ENCODE data around the gene BAHD1.
A peak's percentile ranks its signal among the peaks of the same experiment; 100 is the strongest.

Gene BAHD1

DNA sequence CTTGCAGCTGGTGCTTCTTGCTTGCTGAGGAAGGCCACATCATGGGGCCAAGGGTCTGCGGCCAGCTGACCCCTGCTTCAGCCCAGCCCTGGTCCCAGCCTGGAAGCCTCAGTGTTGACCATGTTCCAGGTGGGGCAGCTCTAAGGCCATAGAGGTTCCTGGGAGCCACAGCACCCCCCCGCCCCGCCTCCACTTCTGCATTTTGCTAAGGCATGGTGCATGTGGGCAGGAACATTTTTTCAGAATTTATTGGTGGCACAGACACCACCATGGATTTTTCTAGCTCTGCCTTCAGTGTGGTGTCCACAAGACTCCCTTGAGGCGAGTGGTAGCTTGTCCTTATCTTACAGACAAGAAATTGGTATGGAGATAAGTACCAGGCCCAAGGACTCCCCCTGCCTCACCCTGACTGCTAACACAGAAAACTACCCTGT, 28.2 kb downstream of the BAHD1 start:
- no peaks in the 10 kb centered on the region for H3K9me3 ChIP-seq (ENCODE audit: insufficient read depth, low read depth, low read length)
- peak overlapping the region; percentile 31 for H3K9ac ChIP-seq (ENCODE audit: low read depth, low read length, poor library complexity, severe bottlenecking)
- peaks cover 41% of the 10 kb centered on the region; the same call in 1 of the 2 replicates for H3K36me3 ChIP-seq (ENCODE audit: insufficient read depth, low read length)
- H3K27me3 ChIP-seq (ENCODE audit: insufficient read depth, low read length, poor library complexity, severe bottlenecking) = no peaks in the 10 kb centered on the region
- peaks cover 26% of the 10 kb centered on the region for H3K79me2 ChIP-seq (ENCODE audit: insufficient read depth, low read length)
- no peaks in the 10 kb centered on the region for H3K9me2 ChIP-seq (replicated peaks; ENCODE audit: low read depth, low read length)
- H4K20me1 ChIP-seq (ENCODE audit: insufficient read depth, low read length, poor library complexity, severe bottlenecking) = peaks cover 11% of the 10 kb centered on the region
- no peak overlapping the region for H3K4me3 ChIP-seq (ENCODE audit: low read length, poor library complexity, severe bottlenecking)
- H3F3A ChIP-seq (ENCODE audit: low read depth) = peaks cover 18% of the 10 kb centered on the region
- no peak overlapping the region for H2AFZ ChIP-seq (ENCODE audit: low read length)
- no peak for TF ChIP-seq EZH2phosphoT487 (IDR thresholded peaks at IDR 0.05; ENCODE audit: borderline replicate concordance)
- TF ChIP-seq, protein P1, sequence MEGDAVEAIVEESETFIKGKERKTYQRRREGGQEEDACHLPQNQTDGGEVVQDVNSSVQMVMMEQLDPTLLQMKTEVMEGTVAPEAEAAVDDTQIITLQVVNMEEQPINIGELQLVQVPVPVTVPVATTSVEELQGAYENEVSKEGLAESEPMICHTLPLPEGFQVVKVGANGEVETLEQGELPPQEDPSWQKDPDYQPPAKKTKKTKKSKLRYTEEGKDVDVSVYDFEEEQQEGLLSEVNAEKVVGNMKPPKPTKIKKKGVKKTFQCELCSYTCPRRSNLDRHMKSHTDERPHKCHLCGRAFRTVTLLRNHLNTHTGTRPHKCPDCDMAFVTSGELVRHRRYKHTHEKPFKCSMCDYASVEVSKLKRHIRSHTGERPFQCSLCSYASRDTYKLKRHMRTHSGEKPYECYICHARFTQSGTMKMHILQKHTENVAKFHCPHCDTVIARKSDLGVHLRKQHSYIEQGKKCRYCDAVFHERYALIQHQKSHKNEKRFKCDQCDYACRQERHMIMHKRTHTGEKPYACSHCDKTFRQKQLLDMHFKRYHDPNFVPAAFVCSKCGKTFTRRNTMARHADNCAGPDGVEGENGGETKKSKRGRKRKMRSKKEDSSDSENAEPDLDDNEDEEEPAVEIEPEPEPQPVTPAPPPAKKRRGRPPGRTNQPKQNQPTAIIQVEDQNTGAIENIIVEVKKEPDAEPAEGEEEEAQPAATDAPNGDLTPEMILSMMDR (conservative IDR thresholded peaks at IDR 0.05; ENCODE audit: low read length) = no peak
- peaks cover 29% of the 10 kb centered on the region for H3K4me1 ChIP-seq (ENCODE audit: insufficient read depth, low read length, poor library complexity, severe bottlenecking)
- no peak overlapping the region for H3K4me2 ChIP-seq (ENCODE audit: low read depth, low read length, poor library complexity, severe bottlenecking)

DNA sequence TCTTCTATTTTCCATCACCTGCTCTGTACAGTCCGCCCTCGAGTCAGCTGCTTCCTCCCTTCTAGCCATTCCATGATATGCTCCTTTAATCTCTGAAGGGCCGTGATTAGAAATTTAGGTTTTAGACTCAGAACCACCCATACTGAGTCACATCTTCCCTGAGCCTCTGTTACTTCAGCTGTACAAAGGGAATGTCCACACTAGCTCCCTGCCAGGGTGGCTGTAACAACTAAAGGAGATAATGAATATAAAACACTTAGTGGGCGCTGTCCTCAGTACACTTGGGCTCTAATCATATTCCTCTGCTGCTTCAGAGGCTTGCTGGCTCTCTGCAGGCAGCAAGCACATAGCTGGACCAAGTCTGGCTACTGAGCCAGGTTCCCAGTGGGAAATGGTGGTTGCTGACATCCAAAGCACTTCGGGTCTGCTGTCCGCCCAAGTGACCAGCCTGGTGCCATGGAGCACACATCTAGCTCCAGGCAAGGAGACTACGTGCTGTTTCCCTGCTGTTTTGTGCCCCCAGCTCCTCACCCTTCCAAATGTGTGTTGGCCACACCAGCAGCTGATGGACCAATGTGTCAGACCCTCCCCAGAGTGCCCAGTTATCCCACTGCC, 29.1 kb downstream of the BAHD1 start:
- Histone ChIP-seq H2AFZ (ENCODE audit: low read length) (no peak overlapping the region), H3K9me2 (replicated peaks; ENCODE audit: low read depth, low read length) (no peaks in the 10 kb centered on the region), H4K20me1 (ENCODE audit: insufficient read depth, low read length, poor library complexity, severe bottlenecking) (peaks cover 11% of the 10 kb centered on the region), H3K9ac (ENCODE audit: low read depth, low read length, poor library complexity, severe bottlenecking) (peak overlapping the region; percentile 58), H3K27me3 (ENCODE audit: insufficient read depth, low read length, poor library complexity, severe bottlenecking) (no peaks in the 10 kb centered on the region), H3K36me3 (ENCODE audit: insufficient read depth, low read length) (peaks cover 31% of the 10 kb centered on the region; the same call in 1 of the 2 replicates), H3F3A (ENCODE audit: low read depth) (peaks cover 21% of the 10 kb centered on the region), H3K9me3 (ENCODE audit: insufficient read depth, low read depth, low read length) (no peaks in the 10 kb centered on the region), H3K79me2 (ENCODE audit: insufficient read depth, low read length) (peaks cover 32% of the 10 kb centered on the region), H3K4me1 (ENCODE audit: insufficient read depth, low read length, poor library complexity, severe bottlenecking) (peaks cover 39% of the 10 kb centered on the region), H3K4me3 (ENCODE audit: low read length, poor library complexity, severe bottlenecking) (no peak overlapping the region), H3K4me2 (ENCODE audit: low read depth, low read length, poor library complexity, severe bottlenecking) (peak overlapping the region; percentile 63)
- TF ChIP-seq, protein P1 (conservative IDR thresholded peaks at IDR 0.05; ENCODE audit: low read length) = no peak
- no peak for TF ChIP-seq EZH2phosphoT487 (IDR thresholded peaks at IDR 0.05; ENCODE audit: borderline replicate concordance)

DNA sequence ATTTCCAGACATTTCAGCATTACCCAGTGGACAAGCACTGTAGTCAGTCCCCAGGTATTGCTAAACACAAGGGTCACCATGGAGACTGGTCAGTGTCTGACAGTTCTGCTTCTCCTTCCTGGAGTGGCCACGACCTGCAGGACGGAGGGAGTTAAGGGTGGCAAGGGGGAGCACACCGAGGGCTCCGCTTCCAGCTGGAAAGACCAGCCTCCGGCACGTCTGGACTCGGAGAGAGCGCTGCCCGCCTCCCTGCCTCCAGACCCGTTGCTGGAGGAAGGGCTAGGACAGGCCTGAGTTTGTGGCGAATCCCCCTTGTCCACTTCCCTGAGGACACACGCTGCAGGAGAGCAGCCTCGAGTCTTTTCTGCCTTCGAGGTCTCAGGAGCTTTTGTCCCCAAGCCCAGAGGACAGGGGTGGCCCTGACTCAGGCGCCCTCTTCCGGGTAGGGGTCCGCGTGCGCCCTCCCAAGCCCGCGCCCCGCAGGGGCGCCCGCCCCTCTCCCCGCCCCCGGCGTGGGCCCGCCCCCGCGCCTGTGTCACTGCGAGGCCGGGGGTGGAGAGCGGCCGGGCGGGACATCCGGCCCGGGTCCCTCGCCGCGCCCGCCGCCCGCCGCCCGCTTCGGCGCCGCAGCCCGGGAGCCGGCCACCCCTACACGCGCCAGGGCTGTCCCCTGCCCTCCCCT, 29.8 kb downstream of the BAHD1 start, which contains the start of gene CHST14:
CHST14 (plus strand) TSS at position 562 of the 682 bp plus-strand sequence. CDS start 230 bp downstream, outside the sequence.
- Histone ChIP-seq H3K9me3 (ENCODE audit: insufficient read depth, low read depth, low read length) (no peaks in the 10 kb centered on the region), H3K79me2 (ENCODE audit: insufficient read depth, low read length) (peaks cover 32% of the 10 kb centered on the region), H2AFZ (ENCODE audit: low read length) (peak within 1 kb of the TSS; percentile 84), H3K9ac (ENCODE audit: low read depth, low read length, poor library complexity, severe bottlenecking) (peak within 1 kb of the TSS; percentile 96), H3K27me3 (ENCODE audit: insufficient read depth, low read length, poor library complexity, severe bottlenecking) (no peaks in the 10 kb centered on the region), H3K9me2 (replicated peaks; ENCODE audit: low read depth, low read length) (no peaks in the 10 kb centered on the region), H3K4me2 (ENCODE audit: low read depth, low read length, poor library complexity, severe bottlenecking) (peak within 1 kb of the TSS; percentile 96), H3K4me3 (ENCODE audit: low read length, poor library complexity, severe bottlenecking) (peak within 1 kb of the TSS; percentile 99), H3F3A (ENCODE audit: low read depth) (peaks cover 25% of the 10 kb centered on the region), H4K20me1 (ENCODE audit: insufficient read depth, low read length, poor library complexity, severe bottlenecking) (peaks cover 11% of the 10 kb centered on the region), H3K36me3 (ENCODE audit: insufficient read depth, low read length) (peaks cover 25% of the 10 kb centered on the region; the same call in 1 of the 2 replicates), H3K4me1 (ENCODE audit: insufficient read depth, low read length, poor library complexity, severe bottlenecking) (peaks cover 45% of the 10 kb centered on the region)
- TF ChIP-seq, protein P1 (conservative IDR thresholded peaks at IDR 0.05; ENCODE audit: low read length) = no peak
- TF ChIP-seq EZH2phosphoT487 (IDR thresholded peaks at IDR 0.05; ENCODE audit: borderline replicate concordance) = no peak

Data from Loucy (cell line).